NB4 (cell line): ENCODE results near the gene XPNPEP1.

Experiments used
- CTCF ChIP-seq: IDR thresholded peaks from one replicate; pipeline ENCODE4 v1.5.1; 2012; ENCODE audit warnings: low read depth, low read length
- MAX ChIP-seq: IDR thresholded peaks from 2 replicates; pipeline ENCODE4 v1.6.1; 2011; ENCODE audit warnings: low read depth, low read length
- MYC ChIP-seq: IDR thresholded peaks from 2 replicates; pipeline ENCODE4 v1.6.1; 2011; ENCODE audit warnings: low read depth, low read length
- POLR2A ChIP-seq: IDR thresholded peaks from 2 replicates; pipeline ENCODE4 v1.6.1; 2011; ENCODE audit warnings: mild to moderate bottlenecking; ENCODE audit not compliant: insufficient read length; ENCODE audit errors: extremely low read depth

GRCh38 chr10:109831846-109832245, 91.5 kb downstream of the XPNPEP1 start:
- TF ChIP-seq CTCF: no peak
- no peak for TF ChIP-seq MYC
- TF ChIP-seq MAX: no peak
- no peak for TF ChIP-seq POLR2A
